SJCRH30 (cell line): ENCODE results near the gene TNFRSF25. TPM values are rescaled to one million over a fixed set of nuclear protein-coding genes. Genes with fewer than 3 reads are reported as not detected.

Experiments used
- DNase-seq, 2 experiments: peaks; one replicate each; pipeline ENCODE4 v3.0.0-alpha.2; 2015 to 2020
- H3K27ac ChIP-seq: fragments of 250-450 bp; sonication (Bioruptor Pico); 2 replicates; pipeline ENCODE4 v1.5.1; 2020; ENCODE audit warnings: mild to moderate bottlenecking, moderate library complexity
- H3K27me3 ChIP-seq: fragments of 250-450 bp; sonication (Bioruptor Pico); 2 replicates; pipeline ENCODE4 v1.5.1; 2020; ENCODE audit warnings: mild to moderate bottlenecking, moderate library complexity
- H3K36me3 ChIP-seq: fragments of 250-450 bp; sonication (Bioruptor Pico); 2 replicates; pipeline ENCODE4 v1.5.1; 2020; ENCODE audit warnings: mild to moderate bottlenecking, moderate library complexity
- H3K4me1 ChIP-seq: fragments of 250-450 bp; sonication (Bioruptor Pico); 2 replicates; pipeline ENCODE4 v1.5.1; 2020; ENCODE audit warnings: mild to moderate bottlenecking, moderate library complexity
- H3K4me3 ChIP-seq: fragments of 250-450 bp; sonication (Bioruptor Pico); 2 replicates; pipeline ENCODE4 v1.5.1; 2020; ENCODE audit warnings: mild to moderate bottlenecking, moderate library complexity
- H3K9me3 ChIP-seq: fragments of 250-450 bp; sonication (Bioruptor Pico); replicated peaks from 2 replicates; pipeline ENCODE4 v1.5.1; 2020; ENCODE audit warnings: mild to moderate bottlenecking, moderate library complexity
- total RNA-seq: library from RNA; depleted of rRNA; stranded (reverse); fragments of >200 nt; shearing (Covaris generic); gene quantifications from 2 replicates; pipeline ENCODE4 v1.2.3, GENCODE V29; 2014

Gene TNFRSF25
- total RNA-seq, 1 experiment from 2014 or later = 4.6 TPM

DNA sequence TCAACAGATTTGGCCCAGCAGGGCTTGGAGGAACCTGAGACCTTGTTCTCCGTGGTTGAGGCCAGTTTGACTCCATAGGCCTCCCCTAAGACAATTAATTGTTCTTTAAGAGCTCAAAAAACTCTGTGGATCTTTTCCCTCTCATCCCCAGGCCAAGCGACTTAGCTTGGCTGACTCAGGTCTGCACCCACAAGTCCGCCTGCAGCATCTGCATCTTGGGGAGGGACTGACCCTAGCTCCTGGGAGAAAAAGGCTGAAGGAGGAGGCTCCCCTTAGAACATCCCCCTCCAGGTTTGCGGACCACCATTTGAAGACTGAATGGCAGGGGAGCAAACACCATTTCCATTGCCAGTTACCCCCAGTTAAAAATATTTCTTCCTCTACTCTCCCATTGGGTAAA, 44.7 kb downstream of the TNFRSF25 start:
- Histone ChIP-seq H3K27ac (no peak overlapping the region), H3K27me3 (peaks cover 45% of the 10 kb centered on the region), H3K4me3 (no peak overlapping the region), H3K4me1 (no peaks in the 10 kb centered on the region), H3K9me3 (no peaks in the 10 kb centered on the region; the same call in 1 of the 2 replicates), H3K36me3 (no peaks in the 10 kb centered on the region)
- DNase-seq = no peak

DNA sequence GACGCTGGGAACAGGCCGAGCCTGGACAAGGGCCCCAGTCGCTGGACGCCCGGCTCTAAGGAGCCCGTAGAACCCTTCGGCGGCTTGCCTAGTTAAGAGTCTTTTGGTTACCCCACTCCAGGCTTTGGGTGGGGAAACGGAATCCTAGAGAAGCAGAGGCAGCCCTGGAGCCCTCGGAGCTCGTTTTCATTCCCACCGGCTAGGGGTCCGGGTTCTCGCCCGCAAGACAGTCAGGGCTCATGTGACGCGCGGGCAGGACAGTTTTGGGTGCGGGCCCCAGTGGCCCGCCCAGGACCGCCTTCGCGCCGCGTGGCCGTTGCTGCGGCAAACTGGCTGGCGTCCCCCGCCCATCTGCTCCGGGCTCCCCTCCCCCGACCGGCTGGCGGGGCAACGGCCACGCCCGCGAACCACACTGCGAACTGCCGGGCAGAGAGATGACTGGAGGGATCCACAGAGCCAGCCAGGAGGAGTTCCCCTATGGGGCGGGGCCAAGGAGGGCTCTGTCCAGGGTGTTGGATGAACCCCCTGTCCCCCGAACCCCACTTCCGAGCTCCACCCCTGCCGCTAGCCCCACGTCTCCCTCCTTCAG, 45.4 kb downstream of the TNFRSF25 start:
- no peak overlapping the region for H3K4me3 ChIP-seq
- H3K27me3 ChIP-seq = peaks cover 43% of the 10 kb centered on the region
- no peaks in the 10 kb centered on the region for H3K36me3 ChIP-seq
- no peak overlapping the region for H3K27ac ChIP-seq
- H3K4me1 ChIP-seq = no peaks in the 10 kb centered on the region
- no peaks in the 10 kb centered on the region; the same call in 1 of the 2 replicates for H3K9me3 ChIP-seq
- no peak for DNase-seq

DNA sequence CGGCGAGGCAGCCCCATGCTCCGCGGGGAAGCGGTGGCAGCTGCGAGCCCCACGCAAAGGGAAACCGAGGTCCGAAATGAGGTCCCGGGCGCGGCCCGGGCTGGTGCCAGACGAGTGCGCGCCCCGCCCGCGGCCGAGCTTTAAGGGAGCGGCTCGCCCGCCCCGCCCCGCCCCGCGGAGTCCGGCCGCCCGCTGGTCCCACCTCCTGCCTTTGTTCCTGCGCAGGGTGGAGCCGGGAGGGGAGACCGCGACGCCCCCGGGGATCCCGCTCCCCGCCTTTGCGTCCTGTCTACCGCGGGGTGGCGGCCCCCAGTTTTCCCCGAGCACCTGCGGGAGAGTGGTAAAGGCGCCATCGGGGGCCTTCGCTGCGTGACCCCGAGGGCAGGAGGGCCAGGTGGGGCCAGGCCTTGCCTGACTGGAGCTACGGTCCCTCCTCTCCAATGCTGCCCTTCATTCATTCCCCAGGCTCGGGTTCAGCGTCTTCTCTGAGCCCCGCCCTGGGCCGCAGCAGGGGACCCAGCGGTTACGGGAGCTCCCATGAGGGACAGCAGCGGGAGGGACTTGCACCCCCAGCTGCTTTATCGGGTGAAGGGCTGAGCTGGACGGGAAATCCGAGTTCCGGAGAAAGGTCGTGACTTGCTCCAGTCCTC, 46.0 kb downstream of the TNFRSF25 start, which contains the start of gene HES2:
TSS of gene HES2 (minus strand) at position 116 of the 650 bp plus-strand sequence. CDS start at position 17, 99 bp downstream.
- peaks cover 39% of the 10 kb centered on the region for H3K27me3 ChIP-seq
- no peaks in the 10 kb centered on the region for H3K36me3 ChIP-seq
- no peak within 1 kb of the TSS for H3K4me3 ChIP-seq
- H3K27ac ChIP-seq = no peak within 1 kb of the TSS
- no peaks in the 10 kb centered on the region for H3K4me1 ChIP-seq
- DNase-seq = no peak
- no peaks in the 10 kb centered on the region; the same call in 1 of the 2 replicates for H3K9me3 ChIP-seq

DNA sequence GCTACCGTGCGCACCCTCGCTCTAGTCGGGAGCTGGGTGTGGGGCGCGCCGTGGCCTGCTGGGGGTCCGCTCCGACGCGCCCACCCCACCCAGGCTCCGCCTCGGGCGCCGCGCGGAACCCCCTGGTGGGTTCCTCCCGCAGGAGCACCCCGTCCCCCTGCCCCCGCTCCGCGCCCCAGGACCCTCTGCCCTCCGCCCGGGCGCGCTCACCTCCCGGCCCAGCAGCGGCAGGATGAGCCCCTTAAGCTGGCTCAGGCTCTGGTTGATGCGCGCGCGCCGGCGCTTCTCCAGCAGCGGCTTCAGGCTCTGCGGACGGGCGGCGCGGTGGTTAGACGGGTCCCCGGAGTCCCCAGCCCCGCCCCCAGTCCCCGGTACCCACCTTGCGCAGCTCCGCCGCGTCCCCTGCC, 46.6 kb downstream of the TNFRSF25 start:
- no peak overlapping the region for H3K4me3 ChIP-seq
- no peak for DNase-seq
- no peak overlapping the region for H3K27ac ChIP-seq
- no peaks in the 10 kb centered on the region; the same call in 1 of the 2 replicates for H3K9me3 ChIP-seq
- peaks cover 39% of the 10 kb centered on the region for H3K27me3 ChIP-seq
- H3K4me1 ChIP-seq = peaks cover 3% of the 10 kb centered on the region; the same call in 1 of the 2 replicates
- no peaks in the 10 kb centered on the region for H3K36me3 ChIP-seq

DNA sequence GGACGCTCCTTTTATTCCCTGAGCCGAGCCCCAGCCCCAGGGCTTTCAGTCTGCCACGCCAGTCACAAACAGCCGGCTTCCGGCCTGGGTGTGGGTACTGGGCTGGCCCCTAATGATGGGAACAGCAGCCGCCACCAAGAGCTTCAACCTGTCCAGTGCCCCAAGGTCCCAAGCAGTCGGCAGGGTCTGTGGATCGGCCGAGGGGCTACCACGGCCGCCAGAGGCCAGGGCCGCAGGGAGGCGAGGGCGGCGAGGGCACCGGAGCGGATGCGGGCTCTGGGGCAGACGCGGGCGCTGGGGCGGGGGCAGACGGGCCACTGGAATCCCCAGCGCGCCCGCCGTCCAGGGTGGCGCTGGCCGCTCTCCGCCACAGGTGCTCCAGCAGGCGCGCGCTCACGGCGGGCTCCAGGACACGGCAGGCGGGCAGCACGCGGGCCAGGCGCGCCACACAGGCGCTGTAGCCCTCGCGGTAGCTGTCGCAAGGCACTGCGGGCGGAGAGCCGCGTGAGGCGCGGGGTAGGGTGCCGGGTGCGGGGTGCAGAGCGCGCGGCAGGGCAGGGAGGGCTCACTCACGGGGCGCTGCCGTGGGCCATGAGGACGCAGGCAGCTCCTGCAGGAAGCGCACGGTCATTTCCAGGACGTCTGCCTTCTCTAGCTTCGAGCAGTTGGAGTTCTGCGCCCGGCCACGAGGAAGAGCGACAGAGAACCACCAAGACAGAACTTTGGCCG, 47.1 kb downstream of the TNFRSF25 start:
- Histone ChIP-seq H3K27ac (no peak overlapping the region), H3K4me3 (no peak overlapping the region), H3K9me3 (no peaks in the 10 kb centered on the region; the same call in 1 of the 2 replicates), H3K36me3 (no peaks in the 10 kb centered on the region), H3K4me1 (peaks cover 3% of the 10 kb centered on the region; the same call in 1 of the 2 replicates), H3K27me3 (peaks cover 33% of the 10 kb centered on the region)
- DNase-seq = no peak

DNA sequence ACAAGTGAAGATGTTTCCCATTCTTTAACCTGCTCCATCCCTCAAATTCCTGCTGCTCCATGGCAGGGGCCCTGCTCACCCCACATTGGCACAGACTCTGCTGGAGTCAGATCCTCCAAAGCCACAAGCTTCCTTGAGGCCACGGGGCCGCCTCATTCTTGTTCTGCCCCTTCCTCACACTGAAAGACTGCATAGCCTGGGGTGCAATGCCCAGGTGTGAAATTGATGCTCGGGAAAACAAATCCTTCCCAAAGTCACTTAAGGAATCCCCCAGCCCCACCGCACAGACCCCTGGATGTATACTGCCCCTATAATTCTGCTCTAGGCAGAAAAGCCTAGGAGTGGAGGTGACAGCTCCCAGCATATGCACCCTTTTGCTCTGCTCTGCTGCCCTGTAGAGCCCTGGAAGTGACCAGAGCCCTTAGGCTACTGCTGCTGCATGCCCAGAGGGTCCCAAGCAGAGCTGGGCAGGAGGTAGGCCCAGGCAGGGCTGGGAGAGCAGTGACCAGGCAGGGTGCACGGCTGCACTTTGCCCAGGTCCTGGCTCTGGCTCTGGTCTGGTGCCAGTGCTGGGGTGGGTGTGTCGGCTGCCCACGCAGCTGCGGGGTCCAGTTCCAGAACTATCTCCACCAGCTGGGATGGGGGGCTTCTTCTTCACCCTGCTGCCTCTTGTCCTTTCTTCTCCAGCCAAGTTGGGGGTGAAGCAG, 47.9 kb downstream of the TNFRSF25 start:
- peaks cover 26% of the 10 kb centered on the region for H3K27me3 ChIP-seq
- no peaks in the 10 kb centered on the region for H3K36me3 ChIP-seq
- no peak overlapping the region for H3K4me3 ChIP-seq
- H3K9me3 ChIP-seq = no peaks in the 10 kb centered on the region; the same call in 1 of the 2 replicates
- H3K27ac ChIP-seq = no peak overlapping the region
- peaks cover 3% of the 10 kb centered on the region; the same call in 1 of the 2 replicates for H3K4me1 ChIP-seq
- DNase-seq = no peak

DNA sequence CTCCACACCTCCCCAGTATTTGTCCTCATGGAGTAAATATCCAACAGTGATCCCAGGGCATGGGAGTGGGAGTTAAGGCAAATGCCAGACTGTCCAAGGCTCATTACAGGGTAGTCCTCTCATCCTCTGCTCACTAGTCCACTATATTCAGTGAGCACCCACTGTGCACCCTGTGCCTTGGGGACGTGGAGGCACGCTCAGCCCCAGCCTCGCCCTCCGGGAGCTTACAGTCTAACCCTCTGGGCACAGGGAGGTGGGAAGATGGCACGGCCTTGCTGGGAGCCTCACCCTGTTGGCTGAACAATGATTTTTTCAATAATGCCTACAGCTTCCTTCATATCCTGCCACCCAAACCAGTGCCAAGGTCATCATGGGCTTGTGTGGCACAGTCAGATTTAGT, 49.1 kb downstream of the TNFRSF25 start:
- Histone ChIP-seq H3K9me3 (no peaks in the 10 kb centered on the region; the same call in 1 of the 2 replicates), H3K4me3 (no peak overlapping the region), H3K4me1 (peaks cover 3% of the 10 kb centered on the region; the same call in 1 of the 2 replicates), H3K36me3 (no peaks in the 10 kb centered on the region), H3K27ac (no peak overlapping the region), H3K27me3 (peaks cover 22% of the 10 kb centered on the region)
- DNase-seq = no peak

DNA sequence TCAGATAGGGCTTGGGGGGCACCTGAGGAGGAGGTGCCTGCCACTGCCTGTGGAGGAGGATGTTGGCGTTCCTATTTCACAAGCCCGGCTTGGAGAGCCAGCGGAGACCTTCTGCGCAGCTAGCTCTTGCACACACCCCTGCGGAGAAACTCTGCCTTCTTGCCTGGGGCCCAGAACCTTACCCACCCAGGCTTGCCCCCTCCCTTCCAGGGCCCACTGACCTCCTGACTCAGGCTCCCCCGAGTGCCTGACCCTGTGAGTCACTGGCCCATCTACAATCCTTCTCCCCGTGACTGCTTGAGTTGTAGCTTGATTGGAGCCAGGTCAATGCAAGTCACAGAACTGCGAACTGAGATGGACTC, 49.7 kb downstream of the TNFRSF25 start:
- Histone ChIP-seq H3K9me3 (no peaks in the 10 kb centered on the region; the same call in 1 of the 2 replicates), H3K4me1 (peaks cover 3% of the 10 kb centered on the region; the same call in 1 of the 2 replicates), H3K27ac (no peak overlapping the region), H3K4me3 (no peak overlapping the region), H3K27me3 (peaks cover 17% of the 10 kb centered on the region), H3K36me3 (no peaks in the 10 kb centered on the region)
- no peak for DNase-seq

DNA sequence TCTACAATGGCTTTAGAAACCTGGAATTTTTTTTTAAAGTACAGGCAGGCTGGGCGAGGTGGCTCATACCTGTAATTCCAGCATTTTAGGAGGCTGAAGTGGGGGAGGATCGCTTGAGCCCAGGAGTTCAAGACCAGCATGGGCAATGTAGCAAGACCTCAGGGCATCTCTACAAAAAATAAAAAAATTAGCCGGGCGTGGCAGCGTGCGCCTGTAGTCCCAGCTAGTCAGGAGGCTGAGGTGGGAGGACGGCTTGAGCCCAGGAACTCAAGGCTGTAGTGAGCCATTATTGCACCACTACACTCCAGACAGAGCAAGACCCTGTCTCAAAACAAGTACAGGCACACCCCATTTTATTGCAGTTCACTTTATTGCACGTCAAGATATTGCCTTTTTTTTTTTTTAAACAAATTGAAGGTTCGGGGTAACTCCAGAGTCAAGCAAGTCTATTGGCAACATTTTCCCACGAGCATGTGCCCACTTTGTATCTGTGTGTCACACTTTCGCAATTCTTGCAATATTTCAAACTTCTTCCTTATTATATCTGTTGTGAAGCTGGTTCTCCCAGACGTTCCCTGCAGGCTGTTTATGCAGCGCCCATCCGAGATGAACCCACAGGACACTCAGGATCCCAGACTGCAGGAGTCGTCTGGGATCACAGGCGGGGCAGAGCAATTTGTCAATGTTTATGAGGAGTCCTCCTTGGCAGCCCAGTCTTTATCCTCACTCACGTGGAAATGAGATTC, 50.9 kb downstream of the TNFRSF25 start:
- no peak overlapping the region for H3K4me3 ChIP-seq
- peaks cover 3% of the 10 kb centered on the region; the same call in 1 of the 2 replicates for H3K4me1 ChIP-seq
- H3K27me3 ChIP-seq = peaks cover 11% of the 10 kb centered on the region
- no peaks in the 10 kb centered on the region for H3K9me3 ChIP-seq
- DNase-seq = no peak
- H3K27ac ChIP-seq = no peak overlapping the region
- no peaks in the 10 kb centered on the region for H3K36me3 ChIP-seq

DNA sequence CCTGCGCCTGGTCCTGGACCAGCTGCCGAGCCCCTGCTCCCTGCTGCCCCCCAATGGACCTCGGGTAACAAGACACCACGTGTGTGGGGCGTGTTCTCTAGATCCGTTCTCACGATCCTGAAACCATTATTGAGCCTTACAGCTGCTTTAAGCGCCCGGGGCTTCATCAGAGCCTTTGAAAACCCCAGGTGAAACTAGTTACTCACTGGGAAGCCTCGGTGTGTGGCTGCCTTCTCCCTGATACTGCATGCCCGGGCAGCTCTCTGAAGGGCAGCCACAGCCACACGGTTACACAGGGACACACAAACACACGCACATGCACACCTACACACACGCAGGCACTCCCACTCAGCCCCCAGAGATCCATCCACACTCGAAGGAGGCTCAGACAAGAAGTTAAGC, 51.5 kb downstream of the TNFRSF25 start:
- peak; percentile 75 to 87 for DNase-seq
- Histone ChIP-seq H3K36me3 (no peaks in the 10 kb centered on the region), H3K9me3 (no peaks in the 10 kb centered on the region), H3K27me3 (peaks cover 11% of the 10 kb centered on the region), H3K27ac (no peak overlapping the region), H3K4me1 (peaks cover 3% of the 10 kb centered on the region; the same call in 1 of the 2 replicates), H3K4me3 (no peak overlapping the region)

DNA sequence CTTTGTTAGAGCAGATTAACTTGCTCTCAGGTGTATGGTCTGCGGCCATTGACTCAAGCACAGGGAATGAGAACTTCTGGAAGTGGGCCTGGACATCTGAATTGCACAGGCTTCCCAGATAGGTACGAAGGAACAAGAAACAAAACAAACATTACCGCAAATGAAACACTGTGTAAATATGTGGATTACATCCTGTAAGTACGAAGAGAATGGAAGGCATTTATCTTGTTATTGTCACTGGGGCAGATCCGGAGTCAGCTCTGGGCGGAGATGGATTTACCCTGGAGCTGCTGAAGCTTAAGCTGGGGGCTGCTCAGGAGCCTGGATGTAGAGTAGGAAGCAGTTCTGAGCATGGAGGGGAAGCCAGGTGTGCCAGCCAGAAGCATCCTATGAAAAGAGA, 53.1 kb downstream of the TNFRSF25 start:
- no peak for DNase-seq
- peaks cover 11% of the 10 kb centered on the region for H3K27me3 ChIP-seq
- H3K27ac ChIP-seq = no peak overlapping the region
- H3K4me3 ChIP-seq = no peak overlapping the region
- peaks cover 3% of the 10 kb centered on the region; the same call in 1 of the 2 replicates for H3K4me1 ChIP-seq
- no peaks in the 10 kb centered on the region for H3K36me3 ChIP-seq
- no peaks in the 10 kb centered on the region for H3K9me3 ChIP-seq
